Testis (tissue), 2 donors: ENCODE results near the gene PTPRD.

Source experiments
- POLR2A ChIP-seq: fragments of 450-650 bp; IDR thresholded peaks from one replicate; pipeline ENCODE4 v1.6.1; 2017; ENCODE audit warnings: antibody characterized with exemption, mild to moderate bottlenecking, moderate library complexity
- TF ChIP-seq, protein P1 (sequence below), 3 experiments: fragments of 450-650 bp in 2 of 3; fragments of 200-600 bp in 1 of 3; sonication (generic) in 1 of 3; IDR thresholded peaks; one replicate each; pipeline ENCODE4 v1.5.1; 2016 to 2019; ENCODE audit warnings: antibody characterized with exemption in 3 of 3, mild to moderate bottlenecking in 2 of 3, moderate library complexity in 1 of 3

DNA sequence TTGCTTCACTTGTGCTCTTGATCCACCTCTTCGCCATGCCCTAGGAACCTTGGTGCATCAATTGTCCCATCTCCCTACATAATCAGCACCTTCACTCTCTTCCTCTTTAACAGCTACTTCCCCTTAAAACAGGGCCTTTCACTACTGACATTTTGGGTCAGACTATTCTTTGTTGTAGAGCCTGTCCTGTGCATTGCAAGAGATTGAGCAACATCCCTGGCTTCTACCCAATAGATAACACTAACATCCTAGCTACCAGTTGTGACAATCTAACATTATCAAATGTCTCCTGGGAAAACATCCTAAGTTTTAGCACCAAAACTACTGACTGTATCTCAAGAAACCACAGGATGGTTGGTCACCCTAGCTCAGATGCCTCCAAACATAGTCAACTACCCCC, 1958.9 kb downstream of the PTPRD start:
- TF ChIP-seq, protein P1, sequence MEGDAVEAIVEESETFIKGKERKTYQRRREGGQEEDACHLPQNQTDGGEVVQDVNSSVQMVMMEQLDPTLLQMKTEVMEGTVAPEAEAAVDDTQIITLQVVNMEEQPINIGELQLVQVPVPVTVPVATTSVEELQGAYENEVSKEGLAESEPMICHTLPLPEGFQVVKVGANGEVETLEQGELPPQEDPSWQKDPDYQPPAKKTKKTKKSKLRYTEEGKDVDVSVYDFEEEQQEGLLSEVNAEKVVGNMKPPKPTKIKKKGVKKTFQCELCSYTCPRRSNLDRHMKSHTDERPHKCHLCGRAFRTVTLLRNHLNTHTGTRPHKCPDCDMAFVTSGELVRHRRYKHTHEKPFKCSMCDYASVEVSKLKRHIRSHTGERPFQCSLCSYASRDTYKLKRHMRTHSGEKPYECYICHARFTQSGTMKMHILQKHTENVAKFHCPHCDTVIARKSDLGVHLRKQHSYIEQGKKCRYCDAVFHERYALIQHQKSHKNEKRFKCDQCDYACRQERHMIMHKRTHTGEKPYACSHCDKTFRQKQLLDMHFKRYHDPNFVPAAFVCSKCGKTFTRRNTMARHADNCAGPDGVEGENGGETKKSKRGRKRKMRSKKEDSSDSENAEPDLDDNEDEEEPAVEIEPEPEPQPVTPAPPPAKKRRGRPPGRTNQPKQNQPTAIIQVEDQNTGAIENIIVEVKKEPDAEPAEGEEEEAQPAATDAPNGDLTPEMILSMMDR (IDR thresholded peaks at IDR 0.05), result no peak
- no peak for TF ChIP-seq POLR2A
